ENCODE results near the gene POU6F2.
"Not testable (repeated sequence)": the region's sequence is repeated elsewhere in the genome, so short reads cannot be mapped to it uniquely, and the experiment has no call there.

Gene POU6F2

GRCh38 chr7:39304668-39305405, 327.1 kb downstream of the POU6F2 start:
- DNase-seq (ENCODE audit: low read depth): no peak

DNA sequence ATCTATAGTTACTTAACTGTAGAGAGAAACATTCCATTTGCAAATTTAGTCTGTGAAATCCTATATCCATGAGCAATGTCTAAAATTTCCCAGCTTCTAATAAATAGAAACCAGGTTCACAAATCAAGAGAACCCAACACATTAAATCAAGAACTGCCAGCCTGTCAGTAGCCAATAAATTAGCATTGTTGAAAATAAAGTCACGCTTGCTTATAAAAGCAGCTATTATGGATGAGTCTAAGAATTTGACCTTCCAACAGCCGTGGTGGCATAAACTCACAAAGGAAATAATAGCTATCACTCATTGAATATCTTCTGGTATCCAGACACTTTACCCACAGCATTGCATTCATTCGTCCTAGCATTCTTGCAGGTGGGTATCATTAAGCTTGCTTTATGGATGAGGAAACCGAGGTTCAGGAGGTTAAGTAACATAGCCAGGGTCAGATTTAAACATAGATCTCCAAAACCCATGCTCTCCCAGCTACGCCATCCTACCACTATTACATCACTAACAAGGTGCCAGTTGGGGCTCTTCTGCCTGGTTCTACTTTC, 328.4 kb downstream of the POU6F2 start:
- no peak for DNase-seq (ENCODE audit: low read depth)

GRCh38 chr7:39310699-39311098, 333.0 kb downstream of the POU6F2 start:
- DNase-seq (ENCODE audit: low read depth): no peak

GRCh38 chr7:39312254-39312989, 334.7 kb downstream of the POU6F2 start:
- DNase-seq (ENCODE audit: low read depth): no peak

DNA sequence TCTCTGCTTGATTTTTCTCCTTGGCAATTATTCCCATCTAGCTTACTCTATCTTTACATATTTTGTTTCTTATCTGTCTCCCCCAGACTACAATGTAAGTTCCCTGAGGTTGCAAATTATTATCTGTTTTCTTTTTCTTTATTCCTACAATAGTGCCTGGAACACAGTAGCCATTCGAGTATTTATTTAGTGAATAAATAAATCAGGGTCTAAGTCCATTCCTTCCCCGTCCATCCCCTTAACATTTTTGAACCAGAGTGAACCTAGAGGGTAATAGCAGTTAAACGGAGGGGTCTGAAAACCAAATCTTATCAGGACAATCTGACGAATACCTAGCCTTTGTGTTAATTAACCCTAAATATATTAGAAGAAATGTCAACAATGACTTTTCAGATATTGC, 335.7 kb downstream of the POU6F2 start:
- DNase-seq (ENCODE audit: low read depth): no peak

GRCh38 chr7:39313974-39314373, 336.3 kb downstream of the POU6F2 start:
- DNase-seq (ENCODE audit: low read depth): no peak

DNA sequence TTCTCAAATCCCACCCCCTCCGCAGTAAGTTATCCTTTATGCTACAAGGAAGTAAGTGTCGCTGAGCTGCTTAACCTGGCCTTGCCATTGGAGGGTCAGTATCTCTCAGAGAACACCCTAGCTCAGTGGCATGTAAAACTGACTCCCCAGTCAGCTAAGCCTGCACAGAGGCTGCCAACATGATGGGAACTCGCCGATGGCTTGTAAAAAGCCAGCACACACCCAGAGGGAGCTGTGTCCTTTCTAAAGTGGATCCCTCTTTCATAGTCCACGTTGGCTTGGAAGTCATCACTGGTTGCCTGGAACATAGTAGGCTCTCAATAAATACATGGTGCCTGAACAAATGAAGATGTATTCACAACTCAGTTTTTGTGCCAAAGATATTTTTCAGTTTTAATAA, 339.4 kb downstream of the POU6F2 start:
- DNase-seq (ENCODE audit: low read depth): no peak

DNA sequence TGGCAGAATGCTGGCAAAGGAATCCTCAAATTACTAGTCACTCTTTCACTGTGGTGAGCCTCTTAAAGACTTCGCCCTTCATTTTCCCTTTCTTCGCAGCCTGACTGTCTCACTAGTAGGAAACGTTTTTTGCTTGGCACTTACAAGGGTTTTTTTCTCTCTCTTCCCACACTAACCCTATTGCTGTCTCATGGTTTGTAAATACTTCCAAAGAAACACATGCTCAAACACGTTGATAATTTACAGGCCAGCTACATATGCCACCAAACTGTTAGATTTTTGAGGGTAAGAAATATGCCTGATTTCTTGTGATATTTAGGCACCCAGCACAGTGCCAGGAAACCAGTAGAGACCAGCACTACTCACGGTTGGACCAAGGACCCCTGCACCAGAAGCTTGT, 340.2 kb downstream of the POU6F2 start:
- DNase-seq (ENCODE audit: low read depth): no peak

- no peak for DNase-seq (ENCODE audit: low read depth)
Observed at GRCh38 chr7:39321245-39321644, 343.5 kb downstream of the POU6F2 start.

DNA sequence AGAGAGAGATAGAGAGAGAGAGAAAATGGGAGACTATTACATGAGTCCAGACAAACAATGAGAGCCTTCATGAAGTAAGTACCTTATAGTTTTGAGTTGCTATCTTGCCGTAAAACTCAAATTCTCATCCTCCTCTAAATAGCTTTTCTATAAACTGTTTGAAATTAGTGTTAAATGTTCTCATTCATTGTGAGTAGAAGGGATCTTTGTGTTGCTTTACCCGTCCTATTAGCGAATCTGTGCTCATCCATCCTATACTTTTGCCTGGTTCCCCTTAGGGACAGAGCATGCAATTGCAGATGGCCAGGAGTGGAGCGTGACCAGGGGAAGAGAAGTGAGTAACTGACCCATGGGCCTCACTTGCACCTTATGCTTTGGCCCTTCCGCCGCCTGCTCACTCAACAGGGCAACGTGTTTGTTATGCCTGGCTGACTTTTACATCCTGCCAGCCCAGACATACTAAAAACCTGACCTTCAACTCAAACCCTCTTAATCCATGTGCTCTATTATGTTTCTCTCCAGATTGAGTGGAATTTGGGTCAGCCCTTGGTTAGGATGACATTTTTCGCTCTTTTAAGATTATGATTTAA, 344.3 kb downstream of the POU6F2 start:
- no peak for DNase-seq (ENCODE audit: low read depth)

DNA sequence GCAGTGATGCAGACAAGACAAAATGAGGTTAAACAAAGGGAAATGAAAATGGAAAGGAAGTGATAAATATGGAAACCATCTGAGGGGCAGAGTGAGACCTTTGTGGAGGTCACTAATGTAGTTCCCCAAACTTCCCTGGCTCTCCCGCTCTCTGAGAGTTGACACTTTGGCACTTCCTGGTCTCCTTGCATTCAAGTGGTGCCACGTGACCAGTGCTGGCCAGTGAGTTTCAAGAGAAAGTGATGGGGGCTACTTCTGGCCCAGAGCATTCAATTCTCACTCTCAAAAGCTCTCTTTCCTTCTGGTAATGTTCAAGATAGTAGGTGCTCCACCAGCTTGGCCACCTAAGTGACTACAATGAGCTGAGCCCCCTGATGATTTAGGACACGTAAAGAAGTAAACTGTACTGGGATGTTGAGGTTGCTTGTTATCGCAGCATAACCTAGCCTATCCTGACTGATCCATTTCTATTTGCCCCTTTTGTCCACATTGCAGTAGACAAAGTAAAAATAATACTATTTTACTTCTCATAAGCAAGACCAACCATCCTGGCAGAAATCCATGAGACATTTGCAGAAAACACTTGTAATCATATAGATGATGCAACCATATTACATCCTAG, 346.5 kb downstream of the POU6F2 start:
- no peak for DNase-seq (ENCODE audit: low read depth)

DNA sequence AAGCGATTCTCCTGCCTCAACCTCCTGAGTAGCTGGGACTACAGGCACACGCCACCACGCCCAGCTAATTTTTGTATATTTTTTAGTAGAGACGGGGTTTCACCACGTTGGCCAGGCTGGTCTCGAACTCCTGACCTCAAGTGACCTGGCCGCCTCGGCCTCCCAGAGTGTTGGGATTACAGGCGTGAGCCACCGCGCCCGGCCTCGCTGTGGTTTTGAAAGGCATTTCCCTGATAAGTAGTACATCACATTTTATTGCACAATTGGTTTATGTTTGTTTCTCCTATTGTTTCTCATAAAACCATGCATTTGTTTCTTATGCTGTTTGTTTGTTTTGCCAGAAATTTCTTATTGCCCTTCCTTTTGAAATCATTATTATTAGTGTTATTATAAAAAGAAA, 353.9 kb downstream of the POU6F2 start:
- DNase-seq (ENCODE audit: low read depth): not testable (repeated sequence)

DNA sequence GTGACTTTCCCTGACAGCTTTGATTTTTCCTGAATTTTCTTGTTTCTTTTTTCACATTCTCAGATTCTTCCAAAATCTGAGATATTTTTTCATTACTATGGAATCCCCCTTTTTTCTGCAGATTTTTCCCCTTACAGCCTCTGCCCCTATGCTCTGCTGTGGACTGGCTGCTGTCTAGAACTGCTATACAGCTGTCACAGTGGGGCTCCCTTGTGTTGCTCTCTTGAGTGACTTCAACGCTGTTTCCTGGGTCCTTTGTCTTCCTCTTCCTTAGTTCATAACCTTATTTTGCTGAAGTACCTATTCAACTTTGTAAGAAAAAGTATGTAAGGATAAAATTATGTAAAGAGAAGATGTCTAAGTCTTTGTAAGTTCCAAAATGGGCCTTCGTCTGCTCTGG, 354.4 kb downstream of the POU6F2 start:
- no peak for DNase-seq (ENCODE audit: low read depth)

DNA sequence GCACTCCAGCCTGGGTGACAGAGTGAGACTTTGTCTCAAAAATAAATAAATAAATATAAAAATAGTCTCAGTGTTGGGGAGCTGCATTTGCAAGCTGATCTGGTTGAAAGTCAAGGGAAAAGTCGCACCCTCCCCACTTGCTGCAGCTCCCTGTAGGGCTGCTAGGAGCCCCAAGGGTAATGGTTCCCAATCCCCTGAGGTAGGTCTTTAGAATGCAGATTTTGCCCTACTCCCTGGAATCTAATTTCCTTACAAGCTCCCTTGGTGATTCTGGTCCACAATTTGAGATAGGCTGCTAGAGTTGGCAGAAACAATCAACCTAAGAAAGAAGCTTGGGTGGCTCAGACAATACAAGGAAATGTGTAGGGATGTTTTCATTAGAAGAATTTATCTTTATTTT, 356.0 kb downstream of the POU6F2 start:
- DNase-seq (ENCODE audit: low read depth): no peak

DNA sequence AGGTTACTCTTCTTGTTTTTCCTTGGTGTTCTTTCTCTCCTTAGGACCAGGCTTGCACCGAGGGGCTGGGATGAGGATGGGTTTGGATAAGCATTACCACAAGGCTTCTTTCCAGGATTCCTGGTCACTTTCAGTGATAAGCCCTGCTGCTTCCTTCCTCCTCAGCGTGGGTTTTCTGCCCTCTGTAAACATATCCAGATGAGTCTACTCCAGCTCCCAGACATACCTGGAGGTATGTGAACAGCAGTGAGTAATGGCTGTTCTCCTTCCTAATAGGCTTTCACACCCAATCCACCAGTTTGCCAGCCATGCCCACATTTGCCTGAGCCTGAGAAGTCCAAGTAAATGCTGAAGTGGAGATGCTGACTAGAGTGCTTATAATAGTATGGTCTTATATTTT, 358.7 kb downstream of the POU6F2 start:
- no peak for DNase-seq (ENCODE audit: low read depth)

DNA sequence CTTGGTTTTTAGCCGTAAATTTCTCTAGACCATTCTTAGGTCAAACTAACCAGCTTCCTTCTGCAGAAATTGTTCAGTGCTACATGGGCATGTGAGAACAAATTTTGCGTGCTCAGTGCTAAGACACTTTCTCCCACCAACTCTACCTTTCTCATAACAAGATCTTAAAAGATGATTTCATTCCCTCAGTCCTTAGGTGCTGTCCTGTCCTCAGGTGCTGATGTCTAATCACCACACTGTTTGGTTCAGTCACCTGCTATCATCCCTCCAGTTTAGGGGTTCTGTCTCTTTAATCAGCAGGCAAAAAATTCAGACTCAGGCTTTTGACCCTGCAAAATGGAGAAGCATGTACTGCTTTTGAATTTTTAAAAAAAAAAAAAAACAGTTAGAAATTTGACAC, 361.0 kb downstream of the POU6F2 start:
- no peak for DNase-seq (ENCODE audit: low read depth)

- no peak for DNase-seq (ENCODE audit: low read depth)
Observed at GRCh38 chr7:39339591-39339990, 361.9 kb downstream of the POU6F2 start.

GRCh38 chr7:39341083-39341482, 363.4 kb downstream of the POU6F2 start:
- DNase-seq (ENCODE audit: low read depth): no peak

GRCh38 chr7:39342763-39343162, 365.1 kb downstream of the POU6F2 start:
- no peak for DNase-seq (ENCODE audit: low read depth)

- no peak for DNase-seq (ENCODE audit: low read depth)
Observed at GRCh38 chr7:39349452-39350123, 371.9 kb downstream of the POU6F2 start.

- DNase-seq (ENCODE audit: low read depth): no peak
Observed at GRCh38 chr7:39353615-39354376, 376.1 kb downstream of the POU6F2 start.
